Measurements from ENCODE around the gene TMEM218.

TMEM218 gene

DNA sequence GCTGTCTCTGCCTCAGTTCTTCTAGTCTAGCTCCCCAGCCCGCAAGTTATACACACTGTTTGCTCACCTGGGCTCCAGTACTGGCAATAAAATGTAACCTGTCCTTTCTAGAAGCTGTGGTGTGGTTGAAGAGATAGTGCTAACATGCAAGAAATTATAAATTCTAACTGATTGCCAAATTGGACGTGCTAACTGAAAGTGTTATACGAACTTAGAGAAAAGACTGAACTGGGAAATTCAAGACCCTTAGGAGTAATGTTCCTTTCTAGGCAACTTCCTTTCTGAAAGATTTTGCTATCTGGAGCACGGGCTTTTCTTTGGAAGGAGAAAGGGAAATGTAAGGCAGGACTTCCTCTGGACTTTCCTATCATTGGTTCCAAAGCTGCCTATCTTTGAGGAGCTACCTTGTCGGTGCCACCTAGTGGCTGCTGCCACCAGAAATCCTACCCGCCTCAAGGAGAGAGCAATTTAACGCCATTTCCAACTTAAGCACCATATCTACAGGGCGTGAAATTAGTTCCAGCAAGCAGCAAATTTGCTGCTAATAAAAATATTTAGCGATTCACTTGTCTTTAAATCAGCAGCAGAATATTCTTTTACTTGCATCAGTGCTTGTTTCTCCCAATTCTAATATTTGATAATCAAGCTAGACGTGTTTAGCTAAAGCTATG is 12.7 kb upstream of the TMEM218 start:
- Histone ChIP-seq H3K4me3 (ENCODE audit: low read depth in 1 of 2, low read length in 2 of 2) (no peak overlapping the region), H3K27ac (ENCODE audit: low read length) (no peak overlapping the region), H4K20me1 (ENCODE audit: insufficient read depth, low read length) (no peaks in the 10 kb centered on the region), H3K4me1 (ENCODE audit: insufficient read depth, low read length) (no peaks in the 10 kb centered on the region), H3K79me2 (ENCODE audit: insufficient read depth, low read length) (no peaks in the 10 kb centered on the region), H3K9me3 (ENCODE audit: insufficient read depth, low read length, severe bottlenecking) (no peaks in the 10 kb centered on the region), H3K9ac (ENCODE audit: low read depth, low read length) (no peak overlapping the region), H2AFZ (ENCODE audit: low read depth, low read length) (0 out of 2 replicates have a peak overlapping the region, but pooled peaks have one; percentile 1), H3K36me3 (ENCODE audit: insufficient read depth, low read length) (no peaks in the 10 kb centered on the region), H3K27me3 (ENCODE audit: insufficient read depth, low read length, poor library complexity) (peaks cover under 1% of the 10 kb centered on the region), H3K4me2 (ENCODE audit: insufficient read depth, low read length) (peak overlapping the region; percentile 12; the same call in 1 of the 2 replicates)
- ATAC-seq (ENCODE audit: insufficient read depth, low read depth): peak; percentile 80
- DNase-seq: peak; percentile 46
- TF ChIP-seq, protein P1, sequence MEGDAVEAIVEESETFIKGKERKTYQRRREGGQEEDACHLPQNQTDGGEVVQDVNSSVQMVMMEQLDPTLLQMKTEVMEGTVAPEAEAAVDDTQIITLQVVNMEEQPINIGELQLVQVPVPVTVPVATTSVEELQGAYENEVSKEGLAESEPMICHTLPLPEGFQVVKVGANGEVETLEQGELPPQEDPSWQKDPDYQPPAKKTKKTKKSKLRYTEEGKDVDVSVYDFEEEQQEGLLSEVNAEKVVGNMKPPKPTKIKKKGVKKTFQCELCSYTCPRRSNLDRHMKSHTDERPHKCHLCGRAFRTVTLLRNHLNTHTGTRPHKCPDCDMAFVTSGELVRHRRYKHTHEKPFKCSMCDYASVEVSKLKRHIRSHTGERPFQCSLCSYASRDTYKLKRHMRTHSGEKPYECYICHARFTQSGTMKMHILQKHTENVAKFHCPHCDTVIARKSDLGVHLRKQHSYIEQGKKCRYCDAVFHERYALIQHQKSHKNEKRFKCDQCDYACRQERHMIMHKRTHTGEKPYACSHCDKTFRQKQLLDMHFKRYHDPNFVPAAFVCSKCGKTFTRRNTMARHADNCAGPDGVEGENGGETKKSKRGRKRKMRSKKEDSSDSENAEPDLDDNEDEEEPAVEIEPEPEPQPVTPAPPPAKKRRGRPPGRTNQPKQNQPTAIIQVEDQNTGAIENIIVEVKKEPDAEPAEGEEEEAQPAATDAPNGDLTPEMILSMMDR (IDR thresholded peaks at IDR 0.05; ENCODE audit: borderline replicate concordance, extremely low read depth, low read length, poor library complexity, severe bottlenecking): peak; percentile 66
- TF ChIP-seq EZH2 (IDR thresholded peaks at IDR 0.05; ENCODE audit: borderline replicate concordance, low read depth, low read length, severe bottlenecking): no peak

DNA sequence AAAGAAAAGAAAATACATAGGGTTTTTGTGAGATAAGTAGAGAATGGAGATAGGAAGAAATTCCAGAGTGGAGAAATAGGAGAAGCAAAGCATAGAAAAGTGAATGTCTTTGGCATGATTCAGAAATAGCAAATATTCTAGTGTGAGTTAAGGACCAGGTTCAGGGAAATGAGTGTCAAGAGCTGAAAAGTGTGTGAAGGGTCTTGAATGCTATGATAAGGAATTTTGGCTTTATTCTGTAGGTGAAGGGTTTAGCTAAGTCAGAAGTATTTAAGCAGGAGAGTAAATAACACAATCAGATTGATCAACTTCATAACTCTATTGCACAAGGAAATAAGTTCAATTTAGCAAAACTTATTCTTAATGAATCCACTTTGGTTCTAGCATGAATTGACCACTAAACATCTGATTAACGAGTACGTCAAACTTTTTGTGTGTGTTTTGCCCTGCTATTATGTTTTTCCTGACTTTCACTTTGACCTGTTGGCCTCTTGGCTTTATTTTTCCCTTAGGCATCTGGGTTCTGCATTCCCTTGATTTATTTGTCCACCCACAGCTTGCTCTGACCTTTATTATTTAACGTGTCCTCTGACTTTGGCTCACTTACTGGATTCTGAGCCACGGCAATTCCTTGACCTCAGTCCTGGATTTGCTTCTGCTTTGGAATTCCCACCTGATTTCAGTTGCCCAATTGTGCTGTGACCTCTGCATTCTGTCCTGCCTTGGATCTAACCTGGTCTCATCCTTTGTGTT is 11.9 kb upstream of the TMEM218 start:
- Histone ChIP-seq H3K4me1 (ENCODE audit: insufficient read depth, low read length) (no peaks in the 10 kb centered on the region), H2AFZ (ENCODE audit: low read depth, low read length) (0 out of 2 replicates have a peak overlapping the region, but pooled peaks have one; percentile 1), H3K79me2 (ENCODE audit: insufficient read depth, low read length) (no peaks in the 10 kb centered on the region), H4K20me1 (ENCODE audit: insufficient read depth, low read length) (no peaks in the 10 kb centered on the region), H3K27me3 (ENCODE audit: insufficient read depth, low read length, poor library complexity) (no peaks in the 10 kb centered on the region), H3K27ac (ENCODE audit: low read length) (no peak overlapping the region), H3K4me2 (ENCODE audit: insufficient read depth, low read length) (no peak overlapping the region), H3K4me3 (ENCODE audit: low read depth in 1 of 2, low read length in 2 of 2) (no peak overlapping the region), H3K9me3 (ENCODE audit: insufficient read depth, low read length, severe bottlenecking) (no peaks in the 10 kb centered on the region), H3K9ac (ENCODE audit: low read depth, low read length) (no peak overlapping the region), H3K36me3 (ENCODE audit: insufficient read depth, low read length) (no peaks in the 10 kb centered on the region)
- no peak for DNase-seq
- no peak for ATAC-seq (ENCODE audit: insufficient read depth, low read depth)
- TF ChIP-seq EZH2 (IDR thresholded peaks at IDR 0.05; ENCODE audit: borderline replicate concordance, low read depth, low read length, severe bottlenecking): no peak
- TF ChIP-seq, protein P1 (IDR thresholded peaks at IDR 0.05; ENCODE audit: borderline replicate concordance, extremely low read depth, low read length, poor library complexity, severe bottlenecking): no peak

DNA sequence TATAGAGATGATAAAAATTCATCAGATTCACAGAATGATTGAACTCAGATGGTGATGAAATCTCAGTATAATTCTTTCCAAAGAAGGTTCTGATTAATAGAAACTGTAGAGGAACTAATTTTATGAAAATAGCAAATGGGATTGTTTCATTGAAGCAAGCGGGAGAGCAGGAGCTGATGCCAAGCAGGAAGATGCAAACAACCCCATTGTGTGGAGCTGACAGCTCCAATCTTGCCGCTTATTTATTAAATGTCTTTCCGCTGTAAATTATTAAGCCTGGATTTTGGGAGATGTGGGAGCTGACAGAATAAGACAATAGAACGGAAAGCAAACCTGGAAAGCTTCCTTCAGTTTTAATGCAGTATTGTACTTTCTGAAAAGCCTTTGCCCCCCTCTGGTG is 6.0 kb upstream of the TMEM218 start:
- Histone ChIP-seq H3K27me3 (ENCODE audit: insufficient read depth, low read length, poor library complexity) (peaks cover 11% of the 10 kb centered on the region), H3K4me3 (ENCODE audit: low read depth in 1 of 2, low read length in 2 of 2) (no peak overlapping the region), H3K4me2 (ENCODE audit: insufficient read depth, low read length) (no peak overlapping the region), H3K36me3 (ENCODE audit: insufficient read depth, low read length) (no peaks in the 10 kb centered on the region), H2AFZ (ENCODE audit: low read depth, low read length) (no peak overlapping the region), H3K79me2 (ENCODE audit: insufficient read depth, low read length) (no peaks in the 10 kb centered on the region), H3K9me3 (ENCODE audit: insufficient read depth, low read length, severe bottlenecking) (no peaks in the 10 kb centered on the region), H3K9ac (ENCODE audit: low read depth, low read length) (no peak overlapping the region), H3K27ac (ENCODE audit: low read length) (no peak overlapping the region), H4K20me1 (ENCODE audit: insufficient read depth, low read length) (no peaks in the 10 kb centered on the region), H3K4me1 (ENCODE audit: insufficient read depth, low read length) (no peaks in the 10 kb centered on the region)
- DNase-seq: no peak
- no peak for ATAC-seq (ENCODE audit: insufficient read depth, low read depth)
- TF ChIP-seq EZH2 (IDR thresholded peaks at IDR 0.05; ENCODE audit: borderline replicate concordance, low read depth, low read length, severe bottlenecking): no peak
- TF ChIP-seq, protein P1 (IDR thresholded peaks at IDR 0.05; ENCODE audit: borderline replicate concordance, extremely low read depth, low read length, poor library complexity, severe bottlenecking): no peak
